ENCODE results near the gene GNAS.

GNAS gene

DNA sequence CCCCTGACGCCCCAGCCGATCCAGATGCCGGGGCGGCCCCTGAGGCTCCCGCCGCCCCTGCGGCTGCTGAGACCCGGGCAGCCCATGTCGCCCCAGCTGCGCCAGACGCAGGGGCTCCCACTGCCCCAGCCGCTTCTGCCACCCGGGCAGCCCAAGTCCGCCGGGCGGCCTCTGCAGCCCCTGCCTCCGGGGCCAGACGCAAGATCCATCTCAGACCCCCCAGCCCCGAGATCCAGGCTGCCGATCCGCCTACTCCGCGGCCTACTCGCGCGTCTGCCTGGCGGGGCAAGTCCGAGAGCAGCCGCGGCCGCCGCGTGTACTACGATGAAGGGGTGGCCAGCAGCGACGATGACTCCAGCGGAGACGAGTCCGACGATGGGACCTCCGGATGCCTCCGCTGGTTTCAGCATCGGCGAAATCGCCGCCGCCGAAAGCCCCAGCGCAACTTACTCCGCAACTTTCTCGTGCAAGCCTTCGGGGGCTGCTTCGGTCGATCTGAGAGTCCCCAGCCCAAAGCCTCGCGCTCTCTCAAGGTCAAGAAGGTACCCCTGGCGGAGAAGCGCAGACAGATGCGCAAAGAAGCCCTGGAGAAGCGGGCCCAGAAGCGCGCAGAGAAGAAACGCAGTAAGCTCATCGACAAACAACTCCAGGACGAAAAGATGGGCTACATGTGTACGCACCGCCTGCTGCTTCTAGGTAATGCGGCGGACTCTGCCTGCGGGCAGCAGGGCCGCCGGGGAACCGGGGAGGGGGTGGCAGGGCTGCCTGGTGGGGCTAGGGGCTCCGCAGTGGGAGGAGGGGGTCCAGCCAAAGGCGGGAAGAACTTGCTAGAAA lies 2.3 kb downstream of the GNAS start:
- no peak for DNase-seq

DNA sequence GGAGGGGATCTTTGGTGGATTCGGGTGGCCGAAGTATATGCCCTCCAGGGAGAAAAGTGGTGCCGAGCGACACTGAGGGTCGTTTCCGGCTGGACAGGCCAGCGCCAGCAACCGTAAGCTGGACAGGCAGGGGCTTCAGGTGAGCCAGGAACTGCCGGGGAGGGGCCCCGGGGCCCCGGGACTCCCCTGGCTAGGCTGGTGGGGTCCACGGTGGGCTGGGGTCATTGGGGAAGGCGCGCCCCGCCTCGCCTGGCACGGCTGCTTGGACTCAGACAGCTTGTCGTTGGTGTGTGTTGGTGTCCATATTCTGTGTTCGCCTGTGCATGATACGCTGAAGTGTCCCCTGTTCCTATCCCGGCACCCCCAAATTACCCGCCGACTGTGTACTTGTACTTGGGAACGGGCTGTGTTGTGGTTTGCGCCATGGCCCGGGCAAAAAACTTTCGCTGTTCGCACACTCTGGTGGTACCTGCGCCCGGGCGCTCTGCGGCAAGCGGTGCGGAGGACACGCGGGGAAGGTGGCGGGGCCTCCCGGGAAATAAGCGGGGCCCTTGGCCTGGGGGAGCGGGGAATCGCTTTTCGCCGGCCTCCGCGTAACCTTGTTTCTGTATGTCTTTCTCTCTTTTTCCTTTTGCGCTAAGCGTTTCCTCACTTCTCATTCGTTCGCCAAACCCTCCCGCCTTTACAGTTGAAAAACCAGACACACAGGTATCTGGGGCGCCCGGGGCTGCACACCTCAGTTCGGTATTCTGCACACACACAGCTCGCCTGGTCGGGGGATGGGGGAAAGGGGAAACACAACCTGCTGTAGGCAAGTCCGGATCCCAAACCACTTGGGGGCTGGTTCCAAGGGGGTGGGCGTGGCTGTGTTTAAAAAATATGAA lies 3.2 kb downstream of the GNAS start:
- DNase-seq: no peak

DNA sequence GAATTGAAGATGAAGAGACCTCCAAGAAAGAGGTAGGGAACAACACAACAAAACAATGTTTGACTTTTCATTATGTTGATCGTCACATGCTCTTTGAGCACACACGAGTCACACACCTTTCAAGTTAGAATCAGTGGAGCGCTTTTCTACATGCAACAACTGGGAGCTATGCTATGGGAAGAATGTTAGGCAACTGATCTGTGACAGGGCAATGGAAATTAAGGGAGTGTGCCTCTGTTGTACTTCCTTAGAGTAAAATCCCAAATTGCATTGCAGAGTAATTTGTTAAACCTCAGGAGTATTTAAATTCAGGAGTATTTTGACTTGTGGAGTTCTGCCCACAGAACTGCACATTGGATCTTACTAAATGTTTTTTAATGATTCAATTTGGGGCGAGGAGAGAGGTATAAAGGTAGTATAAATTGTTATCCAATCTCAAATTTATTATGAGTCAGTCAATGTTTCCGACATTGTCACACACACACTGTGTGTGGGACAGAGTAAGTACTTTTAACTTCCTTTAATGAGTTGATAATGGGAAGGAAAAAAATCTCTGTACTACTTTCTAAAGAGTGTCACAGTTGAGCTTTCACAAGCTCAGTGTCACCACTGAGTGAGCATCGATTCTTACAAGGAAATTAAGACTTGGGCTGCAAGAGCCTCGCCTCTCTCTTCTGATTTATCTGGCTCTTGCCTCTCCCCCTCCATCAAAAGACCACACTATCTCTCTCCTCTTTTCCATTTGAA lies 10.7 kb downstream of the GNAS start:
- no peak for DNase-seq

DNA sequence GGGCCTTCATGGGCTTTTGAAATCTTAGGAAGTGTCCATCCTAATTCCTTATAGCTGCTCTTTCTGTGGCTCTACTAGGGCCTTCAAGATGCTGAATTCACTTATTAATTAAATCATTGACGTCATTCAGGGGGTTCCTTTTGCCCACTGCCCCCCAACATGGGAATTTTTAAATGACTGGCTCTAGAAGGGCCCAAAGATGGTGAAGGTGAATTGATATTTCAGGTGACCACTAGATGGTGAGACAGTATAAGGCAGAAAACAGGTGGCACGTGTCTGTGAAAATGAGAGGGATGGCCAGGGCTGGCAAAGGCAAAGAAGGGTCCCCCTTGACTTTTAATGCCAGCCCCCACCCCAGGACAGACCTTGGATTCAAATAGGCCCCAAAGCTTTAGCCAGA lies 11.8 kb downstream of the GNAS start:
- DNase-seq: no peak

DNA sequence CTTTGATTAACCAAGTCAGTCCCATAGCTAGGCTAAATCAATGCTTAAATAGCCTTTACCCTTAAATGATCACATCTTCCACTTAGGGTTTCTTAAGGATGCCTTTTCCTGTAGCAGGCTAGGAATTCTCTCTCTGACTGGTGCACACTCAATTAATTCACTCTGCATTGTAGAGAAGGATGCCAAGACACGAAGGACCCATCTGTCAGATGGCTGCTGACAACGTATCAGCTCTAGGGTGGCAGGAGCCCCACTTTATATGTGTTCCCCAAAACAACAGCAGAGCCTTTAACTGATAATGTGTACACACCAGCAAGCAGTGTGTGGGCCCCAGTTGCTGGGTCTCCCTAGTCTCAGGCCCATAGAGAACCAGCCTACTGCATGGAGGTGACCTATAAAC lies 13.3 kb downstream of the GNAS start:
- DNase-seq: no peak

DNA sequence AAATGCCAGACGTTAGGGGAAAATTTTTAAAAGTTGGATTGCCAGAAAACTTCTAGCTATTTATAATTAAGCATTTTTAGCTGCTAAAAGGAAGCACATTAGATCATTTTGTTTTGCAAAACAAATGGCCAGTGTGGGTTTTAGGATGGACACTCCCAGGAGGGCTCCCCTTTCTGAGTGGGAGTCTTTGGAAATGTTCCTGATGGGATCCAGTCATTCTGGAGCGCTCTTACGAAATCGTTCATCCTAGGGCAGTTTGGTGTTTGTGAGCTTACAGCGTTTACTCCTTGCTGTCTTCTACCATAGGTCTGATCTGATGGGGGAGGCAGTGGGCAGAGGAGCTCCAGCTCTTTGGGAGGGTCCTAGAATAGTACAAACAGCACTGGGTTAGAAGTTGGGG lies 14.7 kb downstream of the GNAS start:
- no peak for DNase-seq

DNA sequence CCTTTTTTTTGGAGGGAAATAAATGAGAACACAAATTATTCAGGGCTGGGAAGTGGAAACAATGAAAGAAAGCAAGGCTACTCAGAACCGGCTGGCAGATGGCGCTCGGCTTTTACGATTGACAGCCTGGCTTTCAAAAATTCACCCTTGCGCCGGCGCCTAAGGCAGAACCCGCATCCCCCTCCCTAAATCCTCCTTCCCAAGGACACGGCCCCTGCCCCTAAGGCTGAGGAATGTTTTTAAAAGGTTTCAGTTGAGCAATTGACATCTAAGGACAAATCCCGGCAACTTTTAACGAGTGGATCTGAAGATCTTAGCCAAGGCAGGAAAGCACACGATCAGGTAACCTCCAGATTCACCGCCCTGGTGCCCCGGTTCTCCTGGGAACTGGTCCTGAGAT lies 16.3 kb downstream of the GNAS start:
- DNase-seq: no peak

DNA sequence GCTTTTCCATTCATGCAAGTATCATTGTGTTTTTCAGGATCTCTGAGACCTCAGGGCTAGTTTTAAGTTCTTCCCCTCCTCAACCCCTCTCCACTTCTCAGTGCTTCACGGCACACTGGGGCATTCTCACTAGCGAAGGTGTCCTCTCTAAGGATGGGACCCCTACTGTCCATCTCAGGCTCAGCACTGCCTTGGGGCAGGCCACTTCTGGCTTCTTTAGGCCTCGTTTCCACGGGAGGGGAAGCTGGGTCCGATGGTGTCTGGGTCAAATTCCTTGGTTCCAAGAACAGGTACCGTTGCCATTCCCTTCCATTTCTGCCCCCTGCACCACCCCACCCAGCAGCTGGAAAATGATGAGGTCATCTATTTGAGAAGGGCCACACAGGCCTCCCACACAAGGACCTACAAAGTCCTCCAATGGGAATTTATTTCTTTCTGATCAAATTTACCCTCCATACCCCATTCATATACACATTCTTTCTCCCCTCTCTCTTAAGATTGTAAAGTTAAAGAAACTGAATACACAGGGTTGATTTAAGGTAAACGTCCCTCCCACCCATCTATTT lies 17.2 kb downstream of the GNAS start:
- no peak for DNase-seq

DNA sequence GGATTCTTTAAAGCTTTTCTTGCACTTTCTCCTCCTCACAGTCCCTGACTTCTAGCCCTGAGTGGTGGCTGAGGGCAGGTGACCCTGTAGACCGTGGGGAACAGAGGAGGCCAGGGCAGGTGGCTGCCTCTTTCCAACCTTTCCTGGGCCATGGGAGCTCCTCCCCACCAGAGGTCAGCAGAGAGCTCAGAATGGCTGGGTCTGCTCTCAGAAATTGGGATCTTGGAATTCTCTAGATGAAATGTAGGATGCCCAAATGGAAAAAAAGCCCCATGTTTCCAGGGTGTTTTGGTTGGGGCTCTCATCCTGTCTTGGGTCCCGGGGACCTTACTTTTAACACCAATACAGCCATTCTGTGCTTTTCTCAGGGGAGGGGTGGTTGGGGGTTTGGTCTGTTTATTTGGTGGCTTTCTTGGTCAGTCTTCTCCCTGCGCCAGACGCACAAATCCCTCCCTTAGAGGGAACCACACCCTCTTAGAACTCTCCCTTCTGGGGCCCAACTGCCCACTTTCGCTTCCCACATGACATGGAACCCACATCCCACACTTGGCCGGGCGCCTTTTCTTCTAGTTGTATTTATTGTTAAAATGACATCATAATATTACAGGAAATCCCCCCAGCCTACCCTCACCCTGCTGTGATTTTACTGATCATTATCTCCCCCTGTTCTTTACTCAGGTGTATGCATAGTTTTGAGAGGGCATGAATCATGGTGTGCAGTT lies 17.9 kb downstream of the GNAS start:
- peak; percentile 71 for DNase-seq

DNA sequence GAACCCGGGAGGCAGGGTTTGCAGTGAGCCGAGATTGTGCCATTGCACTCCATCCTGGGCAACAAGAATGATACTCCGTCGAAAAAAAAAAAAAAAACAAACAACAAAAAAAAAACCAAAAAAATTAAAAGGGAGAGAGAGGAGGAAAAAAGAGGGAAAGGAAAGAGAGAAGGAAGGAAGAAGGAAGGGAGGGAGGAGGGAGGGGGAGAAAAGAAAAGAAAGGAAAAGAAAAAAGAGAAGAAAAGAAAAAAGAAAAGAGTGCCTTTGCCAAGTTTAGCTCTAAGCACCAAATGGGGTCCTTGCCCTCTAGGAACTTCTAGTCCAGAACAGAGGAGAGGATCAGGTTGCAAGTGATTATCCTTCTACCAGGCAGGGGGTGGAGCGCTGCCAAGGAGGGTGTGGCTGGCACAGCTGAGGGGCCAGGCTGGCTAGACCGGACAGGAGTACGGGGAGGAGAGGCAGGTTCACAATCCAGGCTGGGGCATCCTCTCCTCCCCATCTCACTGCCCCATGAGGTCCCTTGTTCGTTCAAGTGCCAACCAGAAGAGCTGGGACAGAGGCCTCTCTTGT lies 19.1 kb downstream of the GNAS start:
- no peak for DNase-seq

DNA sequence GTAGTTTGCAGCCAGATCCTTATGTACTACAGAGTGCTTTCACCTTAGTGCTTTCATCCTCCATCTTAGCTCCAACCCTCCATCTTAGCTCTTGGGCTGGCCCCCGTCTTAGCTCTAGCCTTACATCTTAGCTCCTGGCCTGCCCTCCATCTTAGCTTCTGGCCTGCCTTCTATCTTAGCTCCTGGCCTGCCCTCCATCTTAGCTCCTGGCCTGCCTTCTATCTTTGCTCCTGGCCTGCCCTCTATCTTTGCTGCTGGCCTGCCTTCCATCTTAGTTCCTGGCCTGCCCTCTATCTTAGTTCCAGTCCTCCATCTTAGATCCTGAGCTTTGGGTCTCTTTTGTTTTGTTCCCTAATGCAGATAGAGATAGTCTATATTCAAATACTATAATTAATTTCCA lies 22.0 kb downstream of the GNAS start:
- no peak for DNase-seq

DNA sequence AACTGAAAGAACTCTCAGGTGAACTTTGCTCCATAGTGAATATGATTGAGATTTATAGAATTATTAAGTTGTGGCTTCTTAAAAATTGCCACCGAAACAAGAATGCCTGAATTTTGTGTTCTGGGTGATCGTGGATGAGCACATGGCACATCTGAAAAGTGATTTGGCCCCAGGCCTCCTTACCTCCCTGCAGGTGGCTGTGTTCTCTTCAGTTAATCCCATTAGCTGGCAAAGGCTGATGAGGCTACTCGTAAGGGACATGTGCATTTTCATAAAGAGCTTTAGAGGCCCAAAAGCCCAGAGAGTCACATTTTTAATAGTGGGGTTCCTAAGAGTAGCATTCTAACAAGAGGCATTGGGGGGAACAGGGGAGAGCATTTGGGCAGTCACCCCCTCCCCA lies 22.6 kb downstream of the GNAS start:
- no peak for DNase-seq

DNA sequence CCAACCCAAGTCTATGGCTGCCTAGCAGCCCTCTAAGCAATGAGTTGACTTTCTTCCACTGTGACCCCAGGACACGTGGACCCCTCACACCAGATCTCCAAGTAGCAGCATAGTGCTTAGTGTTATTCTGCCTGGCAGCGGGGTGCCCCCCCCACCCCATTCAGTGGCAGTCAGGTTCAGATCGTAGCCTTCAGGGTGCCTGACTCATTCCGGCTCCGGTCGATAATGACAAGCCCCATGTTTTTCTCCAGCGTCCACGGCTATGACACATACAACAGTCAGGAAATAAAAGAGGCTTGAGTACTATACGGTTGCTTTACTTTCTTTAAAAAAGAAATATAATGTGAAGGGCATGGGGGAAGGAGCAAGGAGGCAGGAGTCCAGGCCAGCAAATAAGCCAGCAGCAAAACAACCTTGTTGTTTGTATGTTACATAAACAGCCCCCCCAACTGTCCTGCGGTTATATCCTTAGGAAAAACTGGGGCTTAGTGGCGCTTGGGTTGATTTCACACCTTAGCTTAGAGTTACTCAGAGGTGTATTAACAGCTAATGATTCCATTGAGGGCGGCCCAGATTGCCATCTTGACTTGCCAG lies 23.1 kb downstream of the GNAS start:
- DNase-seq: no peak

DNA sequence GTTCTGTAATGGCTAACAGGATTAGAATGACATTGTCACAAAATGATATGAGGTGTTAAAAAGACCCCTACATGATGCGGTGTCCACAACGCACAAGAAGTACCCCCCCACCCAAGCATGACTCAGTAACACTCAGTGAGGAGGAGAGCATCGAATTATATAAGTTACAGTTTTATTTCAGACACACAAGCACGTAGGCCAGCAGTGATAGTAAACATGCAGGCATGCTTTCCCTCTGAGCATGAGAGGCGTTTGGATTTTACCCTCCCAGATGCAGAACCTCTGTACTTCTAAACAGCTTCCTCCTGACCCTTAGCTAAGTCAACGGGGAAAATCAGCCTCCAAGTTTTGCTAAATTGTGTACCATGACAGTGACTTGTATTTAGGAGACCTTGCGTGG lies 23.9 kb downstream of the GNAS start:
- no peak for DNase-seq

DNA sequence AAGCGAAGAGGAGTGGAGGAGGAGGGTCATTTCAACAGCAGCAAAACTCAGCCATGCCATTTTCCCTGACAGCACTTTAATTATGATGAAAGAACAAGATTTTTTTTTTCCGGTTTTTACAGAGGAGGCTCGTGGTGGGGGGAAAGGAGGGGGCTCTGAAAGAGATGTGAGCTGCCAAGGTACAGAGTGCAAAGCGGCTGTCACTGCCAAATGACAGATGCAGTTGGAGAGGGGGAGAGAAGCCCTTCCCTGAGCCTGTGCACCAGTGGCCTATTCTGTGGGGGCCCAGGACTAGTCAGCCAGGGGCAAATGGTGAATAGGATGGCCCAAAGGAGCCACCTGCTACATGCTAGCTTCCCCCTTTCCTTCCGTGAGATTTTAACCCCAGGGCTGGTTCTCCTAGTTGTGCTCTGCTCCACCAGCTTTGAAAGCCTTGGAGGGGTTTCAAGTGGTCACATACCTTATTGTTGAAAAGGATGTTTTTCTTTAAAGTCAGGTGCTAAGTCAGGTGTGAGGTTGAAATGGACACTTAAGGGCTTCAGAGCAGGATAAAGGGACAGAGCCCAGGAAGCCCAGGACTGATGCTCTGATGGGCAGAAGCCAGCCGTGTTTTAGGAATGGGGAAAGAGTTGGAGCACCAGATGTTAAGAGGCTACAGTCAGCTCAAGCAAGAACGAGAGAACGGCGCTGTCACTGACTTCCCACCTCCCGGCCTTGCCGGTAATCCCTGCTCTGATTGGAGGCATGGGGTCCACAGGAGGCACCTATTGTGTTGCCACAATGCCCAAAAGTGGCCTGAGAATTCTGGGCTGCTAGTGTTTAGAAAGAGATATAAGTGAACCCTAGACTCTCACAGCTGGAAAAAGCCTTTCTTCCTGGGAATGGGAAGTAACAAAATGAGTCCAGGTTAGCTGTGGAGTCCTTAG lies 24.8 kb downstream of the GNAS start:
- no peak for DNase-seq

DNA sequence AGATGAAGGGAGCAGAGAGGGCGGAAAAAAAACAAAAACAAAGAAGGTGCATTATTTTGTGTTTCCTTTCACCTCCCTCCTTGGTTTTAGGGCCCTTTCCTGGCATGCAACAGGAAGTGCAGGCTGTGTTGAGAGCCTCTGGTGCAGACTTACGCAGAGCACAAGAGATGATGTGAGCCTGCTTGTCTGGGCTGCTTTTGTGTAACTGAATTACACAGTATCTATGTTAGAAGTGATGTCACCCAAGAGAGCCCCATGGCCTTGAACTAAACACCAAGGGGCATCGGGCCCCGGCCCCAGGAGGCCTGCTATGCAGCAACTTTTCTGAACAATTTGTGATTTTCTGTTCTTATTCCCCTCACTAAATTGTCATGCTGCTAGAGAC lies 25.5 kb downstream of the GNAS start:
- no peak for DNase-seq

DNA sequence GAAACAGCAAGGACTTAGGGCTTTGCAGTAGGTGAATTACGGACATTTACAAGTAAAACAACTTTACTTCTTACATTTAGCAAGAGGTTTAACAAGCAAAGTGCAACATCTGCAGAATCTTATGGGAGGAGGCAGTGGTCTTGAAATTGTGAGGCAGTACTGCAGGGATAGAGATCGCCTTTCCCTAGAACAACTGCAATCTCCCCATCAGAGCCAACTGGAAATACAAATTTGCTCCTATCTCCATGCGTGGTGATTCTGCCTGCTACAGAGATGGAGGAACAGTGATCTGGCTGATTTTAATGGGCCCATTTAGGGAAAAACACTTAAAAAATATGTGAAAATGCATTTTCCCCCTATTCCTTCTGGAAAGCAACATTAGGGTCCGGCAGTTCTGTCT lies 25.9 kb downstream of the GNAS start:
- DNase-seq: no peak

DNA sequence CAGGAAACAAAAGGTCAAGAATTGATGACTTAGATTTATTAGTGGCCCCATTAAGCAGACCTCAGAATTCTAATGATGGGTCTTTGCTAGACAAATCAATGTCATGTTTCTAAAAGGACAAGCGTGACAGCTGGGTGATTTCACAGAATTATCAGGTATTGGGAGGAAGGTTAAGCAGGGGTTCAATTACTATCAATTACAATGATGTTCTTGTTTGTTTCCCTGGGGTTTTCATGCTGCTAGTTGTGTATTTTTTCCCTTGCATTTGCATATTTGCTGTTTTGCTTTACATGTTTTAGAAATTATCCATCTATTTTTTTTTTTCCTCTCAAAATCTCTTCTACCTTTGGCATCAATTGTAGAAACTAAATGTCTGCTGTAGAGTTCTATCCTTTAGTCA lies 27.9 kb downstream of the GNAS start:
- DNase-seq: no peak

DNA sequence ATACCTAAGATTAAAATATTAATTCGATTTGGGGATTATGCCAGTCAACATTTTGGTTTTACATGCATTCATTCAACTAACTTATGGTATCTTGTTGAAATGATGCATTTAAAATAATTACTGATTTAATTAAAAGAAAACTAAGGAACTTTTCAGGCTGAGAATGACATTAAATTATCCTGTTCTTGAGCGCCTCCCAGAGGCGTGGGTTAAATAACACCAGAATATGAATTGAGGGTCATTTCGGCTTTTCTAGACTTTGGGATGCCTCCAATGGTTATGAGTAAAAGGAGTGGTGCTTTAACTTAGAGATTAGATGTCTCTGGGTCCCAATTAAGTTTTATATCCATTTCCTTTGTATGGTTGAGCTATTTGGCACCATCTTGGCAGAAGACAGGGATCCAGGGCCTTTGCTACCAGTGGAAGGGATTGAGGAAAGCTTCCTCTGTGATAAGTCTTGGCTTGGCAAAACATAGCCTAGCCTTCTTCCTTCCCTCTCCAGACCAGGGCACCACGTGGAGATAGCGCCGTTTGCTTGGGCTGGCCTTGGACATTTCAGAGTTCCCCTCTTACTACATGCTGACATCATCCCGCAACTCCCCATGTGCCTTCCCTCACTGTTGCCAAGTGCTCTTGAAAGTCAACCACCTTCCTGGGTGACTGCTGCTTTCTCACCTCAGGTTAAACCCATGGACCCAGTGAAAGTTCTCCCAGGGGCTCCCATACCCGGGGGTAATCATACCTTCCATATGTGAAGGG lies 28.7 kb downstream of the GNAS start:
- peak; percentile 46 for DNase-seq

DNA sequence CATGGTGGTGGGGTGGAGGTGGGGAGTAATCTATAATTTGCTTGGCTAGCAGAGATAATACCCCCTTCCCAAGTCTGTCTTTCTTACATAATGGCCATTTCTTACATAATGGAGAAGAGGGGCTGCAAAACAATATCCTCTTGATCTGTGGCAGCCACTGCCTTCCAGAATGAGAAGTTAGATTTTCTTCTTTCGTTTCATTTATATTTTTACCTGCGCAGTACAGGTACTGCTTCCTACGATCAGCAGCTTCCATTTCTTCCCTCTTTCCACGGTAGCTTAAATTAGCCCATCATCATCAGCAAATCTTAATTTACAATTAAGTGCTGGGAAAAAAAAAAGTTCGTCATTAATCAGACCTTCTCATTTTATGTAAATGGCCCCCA lies 30.2 kb downstream of the GNAS start:
- DNase-seq: no peak
